Measurements from ENCODE around the gene GOLGA8T.
"Not testable (repeated sequence)": the region's sequence is repeated elsewhere in the genome, so short reads cannot be mapped to it uniquely, and the experiment has no call there.

GOLGA8T gene

GRCh38 chr15:30191639-30192038 is 56.8 kb downstream of the GOLGA8T start:
- not testable (repeated sequence) for DNase-seq

GRCh38 chr15:30192119-30192745 is 57.4 kb downstream of the GOLGA8T start:
- DNase-seq = not testable (repeated sequence)

- DNase-seq = not testable (repeated sequence)
These were observed 58.0 kb downstream of the GOLGA8T start for GRCh38 chr15:30192892-30193291.
